G401 (cell line): Measurements from ENCODE around the gene RECK. TPM values are rescaled to one million over a fixed set of nuclear protein-coding genes. Genes with fewer than 3 reads are reported as not detected.
"Not testable (repeated sequence)": the region's sequence is repeated elsewhere in the genome, so short reads cannot be mapped to it uniquely, and the experiment has no call there.

Experiments
- DNase-seq: peaks from one replicate; pipeline ENCODE4 v3.0.0-alpha.2; 2015; ENCODE audit warnings: low spot score
- in situ Hi-C: cut with HindIII; loops from 2 replicates; pipeline ENCODE4 v1.10.0; 2016; ENCODE audit warnings: low sequenced_read_pairs, mixed read lengths
- total RNA-seq: library from RNA; depleted of rRNA; stranded (reverse); fragments of >200 nt; shearing (Covaris generic); gene quantifications from 2 replicates; pipeline ENCODE4 v1.2.3, GENCODE V29; 2014; rRNA removed

RECK gene
- total RNA-seq = 2.4 and 9.2 TPM in 2 replicates

- in situ Hi-C loops = no loop called here
- DNase-seq = peak; percentile 84
These were observed at the start of gene RECK for GRCh38 chr9:36036780-36037548. RECK (plus strand) TSS chr9:36036913; CDS start chr9:36036999, 86 bp downstream.

- no peak for DNase-seq
- in situ Hi-C loops = no loop called here
These were observed 46.6 kb upstream of the RECK start for GRCh38 chr9:35990155-35990554.

GRCh38 chr9:35993136-35993535 lies 43.6 kb upstream of the RECK start:
- in situ Hi-C loops, DNase-seq: not testable (repeated sequence)

- in situ Hi-C loops = no loop called here
- DNase-seq = no peak
These were observed 42.6 kb upstream of the RECK start for GRCh38 chr9:35993976-35994720.

GRCh38 chr9:35994959-35995358 lies 41.8 kb upstream of the RECK start:
- in situ Hi-C loops = no loop called here
- DNase-seq = no peak

- in situ Hi-C loops = no loop called here
- no peak for DNase-seq
These were observed 40.2 kb upstream of the RECK start for GRCh38 chr9:35996358-35996970.

- in situ Hi-C loops, DNase-seq: not testable (repeated sequence)
These were observed 39.7 kb upstream of the RECK start for GRCh38 chr9:35997016-35997415.

- in situ Hi-C loops = no loop called here
These were observed 38.4 kb upstream of the RECK start for GRCh38 chr9:35998333-35998732.

GRCh38 chr9:36005891-36006290 lies 30.8 kb upstream of the RECK start:
- DNase-seq = no peak
- in situ Hi-C loops = no loop called here

More at GRCh38 chr9:35998333-35998732, 38.4 kb upstream of the RECK start:
- no peak for DNase-seq

- in situ Hi-C loops = no loop called here
- no peak for DNase-seq
These were observed 30.0 kb upstream of the RECK start for GRCh38 chr9:36006549-36007315.

- in situ Hi-C loops = no loop called here
- DNase-seq = no peak
These were observed 29.4 kb upstream of the RECK start for GRCh38 chr9:36007316-36007708.

- in situ Hi-C loops = no loop called here
- DNase-seq = no peak
These were observed 28.9 kb upstream of the RECK start for GRCh38 chr9:36007852-36008251.

GRCh38 chr9:36008774-36009300 lies 27.9 kb upstream of the RECK start:
- DNase-seq = peak; percentile 56
- in situ Hi-C loops = no loop called here

- no peak for DNase-seq
- in situ Hi-C loops = no loop called here
These were observed 25.3 kb upstream of the RECK start for GRCh38 chr9:36011379-36011778.

- in situ Hi-C loops = no loop called here
- DNase-seq = no peak
These were observed 19.4 kb upstream of the RECK start for GRCh38 chr9:36017278-36017677.

- in situ Hi-C loops = no loop called here
- no peak for DNase-seq
These were observed 18.6 kb upstream of the RECK start for GRCh38 chr9:36018129-36018528.

GRCh38 chr9:36018891-36019720 lies 17.6 kb upstream of the RECK start:
- no peak for DNase-seq
- in situ Hi-C loops = no loop called here

GRCh38 chr9:36021968-36022367 lies 14.7 kb upstream of the RECK start:
- no peak for DNase-seq
- in situ Hi-C loops = no loop called here
